HFFc6 (cell line): ENCODE results near the gene ZNF358. TPM values are rescaled to one million over a fixed set of nuclear protein-coding genes. Genes with fewer than 3 reads are reported as not detected.

Experiments used
- DNase-seq: peaks from one replicate; pipeline ENCODE4 v3.0.0-alpha.2; 2018
- H3K27ac Mint-ChIP-seq: 2 replicates; pipeline ENCODE4 v1.8.0; 2020; ENCODE audit warnings: mild to moderate bottlenecking, mixed read lengths
- H3K27me3 Mint-ChIP-seq: 2 replicates; pipeline ENCODE4 v1.8.0; 2021; ENCODE audit warnings: mild to moderate bottlenecking, moderate library complexity, mixed read lengths; ENCODE audit not compliant: insufficient read depth
- H3K36me3 Mint-ChIP-seq: 2 replicates; pipeline ENCODE4 v1.8.0; 2021; ENCODE audit warnings: low read depth, mixed read lengths
- H3K4me1 Mint-ChIP-seq: 2 replicates; pipeline ENCODE4 v1.8.0; 2020; ENCODE audit warnings: low read depth, mixed read lengths
- H3K4me3 Mint-ChIP-seq: 2 replicates; pipeline ENCODE4 v1.8.0; 2020; ENCODE audit warnings: mild to moderate bottlenecking, moderate library complexity, mixed read lengths
- H3K9me3 Mint-ChIP-seq: 2 replicates; pipeline ENCODE4 v1.8.0; 2020; ENCODE audit warnings: mild to moderate bottlenecking, mixed read lengths
- total RNA-seq, 6 experiments: library from RNA; stranded (reverse); fragmentation: NEBNext Ultra II Directional; extraction: Animal tissue kit (Norgen Biotek cat#: 25700); gene quantifications; 2 replicates in 1 of 6; 3 replicates in 5 of 6; pipeline ENCODE4 v1.2.3, GENCODE V29; 2021
- TF ChIP-seq, protein P1 (sequence below): fragments of 200-600 bp; sonication (generic); IDR thresholded peaks from 2 replicates; pipeline ENCODE4 v1.5.0; 2021; ENCODE audit warnings: antibody characterized with exemption, mild to moderate bottlenecking

The ZNF358 gene
- total RNA-seq, 6 experiments from 2014 or later, result 30.0 to 41.1 (median 35.8) TPM

DNA sequence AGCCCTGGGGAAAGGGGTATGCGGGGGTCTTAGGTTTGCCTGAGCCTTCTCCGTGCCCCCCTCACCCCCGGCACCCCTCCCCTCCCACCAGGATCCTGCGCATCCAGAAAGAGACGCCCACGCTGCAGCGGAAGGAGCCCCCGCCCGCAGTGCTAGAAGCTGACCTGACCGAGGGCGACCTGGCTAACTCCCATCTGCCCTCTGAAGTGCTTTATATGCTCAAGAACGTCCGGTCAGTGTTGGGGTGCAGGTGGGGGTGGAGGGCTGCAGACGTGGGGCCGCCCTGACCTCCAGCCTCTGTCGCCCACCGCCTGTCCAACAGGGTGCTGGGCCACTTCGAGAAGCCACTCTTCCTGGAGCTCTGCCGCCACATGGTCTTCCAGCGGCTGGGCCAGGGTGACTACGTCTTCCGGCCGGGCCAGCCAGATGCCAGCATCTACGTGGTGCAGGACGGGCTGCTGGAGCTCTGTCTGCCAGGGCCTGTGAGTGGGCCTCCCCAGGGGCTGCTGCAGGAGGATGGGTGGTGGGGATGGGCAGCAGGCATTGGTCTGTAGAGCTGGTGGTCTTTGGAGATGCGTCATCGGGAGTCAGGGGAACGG lies 24.0 kb downstream of the ZNF358 start:
- no peaks in the 10 kb centered on the region for H3K9me3 Mint-ChIP-seq
- H3K27ac Mint-ChIP-seq, result no peak overlapping the region
- H3K27me3 Mint-ChIP-seq, result peaks cover 2% of the 10 kb centered on the region
- DNase-seq, result no peak
- peaks cover 21% of the 10 kb centered on the region for H3K36me3 Mint-ChIP-seq
- peaks cover 6% of the 10 kb centered on the region for H3K4me1 Mint-ChIP-seq
- no peak overlapping the region for H3K4me3 Mint-ChIP-seq
- TF ChIP-seq, protein P1, sequence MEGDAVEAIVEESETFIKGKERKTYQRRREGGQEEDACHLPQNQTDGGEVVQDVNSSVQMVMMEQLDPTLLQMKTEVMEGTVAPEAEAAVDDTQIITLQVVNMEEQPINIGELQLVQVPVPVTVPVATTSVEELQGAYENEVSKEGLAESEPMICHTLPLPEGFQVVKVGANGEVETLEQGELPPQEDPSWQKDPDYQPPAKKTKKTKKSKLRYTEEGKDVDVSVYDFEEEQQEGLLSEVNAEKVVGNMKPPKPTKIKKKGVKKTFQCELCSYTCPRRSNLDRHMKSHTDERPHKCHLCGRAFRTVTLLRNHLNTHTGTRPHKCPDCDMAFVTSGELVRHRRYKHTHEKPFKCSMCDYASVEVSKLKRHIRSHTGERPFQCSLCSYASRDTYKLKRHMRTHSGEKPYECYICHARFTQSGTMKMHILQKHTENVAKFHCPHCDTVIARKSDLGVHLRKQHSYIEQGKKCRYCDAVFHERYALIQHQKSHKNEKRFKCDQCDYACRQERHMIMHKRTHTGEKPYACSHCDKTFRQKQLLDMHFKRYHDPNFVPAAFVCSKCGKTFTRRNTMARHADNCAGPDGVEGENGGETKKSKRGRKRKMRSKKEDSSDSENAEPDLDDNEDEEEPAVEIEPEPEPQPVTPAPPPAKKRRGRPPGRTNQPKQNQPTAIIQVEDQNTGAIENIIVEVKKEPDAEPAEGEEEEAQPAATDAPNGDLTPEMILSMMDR, result no peak

DNA sequence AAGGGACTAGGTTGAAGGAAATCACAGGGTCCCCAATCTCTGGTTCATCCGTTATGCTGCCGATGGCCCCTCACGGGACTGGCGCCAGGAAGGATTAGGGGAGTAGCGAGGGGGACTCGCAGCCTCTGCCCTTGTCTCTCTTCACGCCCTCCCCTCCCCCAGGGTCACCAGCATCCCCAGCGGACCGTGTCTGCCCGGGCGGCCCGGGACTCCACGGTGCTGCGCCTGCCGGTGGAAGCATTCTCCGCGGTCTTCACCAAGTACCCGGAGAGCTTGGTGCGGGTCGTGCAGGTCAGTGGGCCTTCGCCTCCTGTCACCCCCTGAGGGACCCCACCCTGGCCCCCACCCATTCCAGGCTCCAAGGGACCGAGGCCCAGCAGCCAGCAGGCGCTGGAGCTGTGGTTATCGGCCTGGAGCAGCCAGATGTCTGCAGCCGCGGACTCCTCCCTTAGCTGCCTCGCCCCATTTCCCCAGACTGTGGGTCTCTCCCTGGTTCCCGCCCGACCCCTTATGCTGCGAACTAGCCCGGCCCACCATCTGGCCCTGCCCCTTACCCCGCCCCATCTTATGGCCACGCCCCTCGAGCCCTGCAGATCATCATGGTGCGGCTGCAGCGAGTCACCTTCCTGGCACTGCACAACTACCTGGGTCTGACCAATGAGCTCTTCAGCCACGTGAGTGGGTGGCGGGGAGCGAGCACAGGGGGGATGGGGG lies 25.0 kb downstream of the ZNF358 start:
- DNase-seq, result no peak
- TF ChIP-seq, protein P1, result no peak
- Mint-ChIP-seq H3K4me3 (no peak overlapping the region), H3K36me3 (peaks cover 23% of the 10 kb centered on the region), H3K9me3 (no peaks in the 10 kb centered on the region), H3K4me1 (peaks cover 6% of the 10 kb centered on the region), H3K27ac (no peak overlapping the region), H3K27me3 (peaks cover 3% of the 10 kb centered on the region)

DNA sequence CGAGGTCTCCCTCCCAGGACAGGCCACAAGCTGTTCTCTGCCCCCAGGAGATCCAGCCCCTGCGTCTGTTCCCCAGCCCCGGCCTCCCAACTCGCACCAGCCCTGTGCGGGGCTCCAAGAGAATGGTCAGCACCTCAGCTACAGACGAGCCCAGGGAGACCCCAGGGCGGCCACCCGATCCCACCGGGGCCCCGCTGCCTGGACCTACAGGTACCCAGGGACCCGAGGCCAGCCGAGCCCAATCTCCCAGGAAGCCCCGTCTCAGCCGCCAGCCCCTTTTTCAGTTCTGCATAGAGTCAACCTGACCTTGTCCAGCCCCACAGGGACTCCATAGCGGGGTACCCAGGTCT lies 25.5 kb downstream of the ZNF358 start:
- no peaks in the 10 kb centered on the region for H3K9me3 Mint-ChIP-seq
- peaks cover 26% of the 10 kb centered on the region for H3K36me3 Mint-ChIP-seq
- no peak for DNase-seq
- peaks cover 4% of the 10 kb centered on the region for H3K27me3 Mint-ChIP-seq
- no peak overlapping the region for H3K4me3 Mint-ChIP-seq
- no peak overlapping the region for H3K27ac Mint-ChIP-seq
- peaks cover 2% of the 10 kb centered on the region for H3K4me1 Mint-ChIP-seq
- TF ChIP-seq, protein P1, result no peak

DNA sequence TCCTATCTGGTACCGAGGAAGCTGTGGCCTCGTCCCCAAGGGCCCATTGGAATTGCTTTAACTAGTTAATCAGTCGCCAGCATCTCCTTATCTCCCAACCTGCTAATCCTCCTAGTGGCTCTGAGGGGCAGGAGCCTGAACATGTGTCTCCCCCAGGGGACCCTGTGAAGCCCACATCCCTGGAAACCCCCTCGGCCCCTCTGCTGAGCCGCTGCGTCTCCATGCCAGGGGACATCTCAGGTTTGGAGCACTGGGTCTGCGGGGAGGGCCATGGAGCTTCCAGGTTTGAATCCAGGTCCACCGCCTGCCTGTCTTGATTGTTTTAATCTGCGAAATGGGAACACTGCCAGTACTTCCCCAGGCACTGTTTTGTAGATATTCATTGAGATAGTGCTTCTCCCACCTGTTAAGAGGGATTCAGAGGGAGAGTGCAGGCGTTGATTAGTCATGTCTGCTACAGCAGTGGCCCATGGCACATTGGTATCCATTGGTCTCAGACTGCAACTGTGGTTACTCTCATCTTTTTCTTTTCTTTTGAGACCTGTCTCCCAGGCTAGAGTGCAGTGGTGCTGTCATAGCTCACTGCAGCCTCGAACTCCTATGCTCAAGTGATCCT lies 26.0 kb downstream of the ZNF358 start:
- DNase-seq, result no peak
- Mint-ChIP-seq H3K36me3 (peaks cover 26% of the 10 kb centered on the region), H3K4me1 (no peaks in the 10 kb centered on the region), H3K27ac (no peak overlapping the region; the same call in 1 of the 2 replicates), H3K4me3 (no peak overlapping the region), H3K27me3 (peaks cover 4% of the 10 kb centered on the region), H3K9me3 (no peaks in the 10 kb centered on the region)
- TF ChIP-seq, protein P1, result no peak

DNA sequence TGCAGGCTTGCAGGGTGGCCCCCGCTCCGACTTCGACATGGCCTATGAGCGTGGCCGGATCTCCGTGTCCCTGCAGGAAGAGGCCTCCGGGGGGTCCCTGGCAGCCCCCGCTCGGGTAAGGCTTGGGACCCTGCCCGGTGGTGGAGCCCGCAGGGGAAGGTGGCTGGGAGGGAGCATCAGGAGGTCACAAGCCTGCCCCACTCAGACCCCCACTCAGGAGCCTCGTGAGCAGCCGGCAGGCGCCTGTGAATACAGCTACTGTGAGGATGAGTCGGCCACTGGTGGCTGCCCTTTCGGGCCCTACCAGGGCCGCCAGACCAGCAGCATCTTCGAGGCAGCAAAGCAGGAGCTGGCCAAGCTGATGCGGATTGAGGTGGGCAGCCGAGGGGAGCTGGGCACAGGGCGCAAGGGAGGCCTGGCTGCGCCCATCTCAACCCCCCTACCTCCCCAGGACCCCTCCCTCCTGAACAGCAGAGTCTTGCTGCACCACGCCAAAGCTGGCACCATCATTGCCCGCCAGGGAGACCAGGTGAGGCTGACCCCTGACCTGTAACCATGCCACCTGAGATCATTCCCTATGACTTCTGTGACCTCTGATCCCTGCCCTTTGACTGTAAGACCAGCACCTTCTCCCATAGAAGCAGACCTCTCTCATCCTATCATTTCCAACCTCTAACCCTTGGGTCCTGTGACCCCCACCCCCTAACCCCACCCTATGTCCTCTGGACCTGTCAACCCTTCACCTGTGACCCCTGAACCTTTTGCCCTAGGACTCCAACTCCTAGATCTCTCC lies 26.8 kb downstream of the ZNF358 start:
- no peaks in the 10 kb centered on the region for H3K4me1 Mint-ChIP-seq
- TF ChIP-seq, protein P1, result no peak
- peaks cover 4% of the 10 kb centered on the region for H3K27me3 Mint-ChIP-seq
- H3K27ac Mint-ChIP-seq, result no peak overlapping the region; the same call in 1 of the 2 replicates
- no peak overlapping the region for H3K4me3 Mint-ChIP-seq
- peaks cover 26% of the 10 kb centered on the region for H3K36me3 Mint-ChIP-seq
- no peak for DNase-seq
- no peaks in the 10 kb centered on the region for H3K9me3 Mint-ChIP-seq
